NCI-H2196 (cell line): ENCODE results near the gene TOX4.
"Not testable (repeated sequence)": the region's sequence is repeated elsewhere in the genome, so short reads cannot be mapped to it uniquely, and the experiment has no call there.

Experiments
- DNase-seq: peaks from one replicate; lab custom pipeline; 2025; ENCODE audit not compliant: unreplicated experiment; lab: John Stamatoyannopoulos, UW

Gene TOX4

GRCh38 chr14:21534576-21534975 lies 57.6 kb downstream of the TOX4 start:
- DNase-seq = no peak

- DNase-seq = no peak
Observed at GRCh38 chr14:21535545-21536417, 58.8 kb downstream of the TOX4 start.

- no peak for DNase-seq
Observed at GRCh38 chr14:21536418-21537089, 59.6 kb downstream of the TOX4 start.

- no peak for DNase-seq
Observed at GRCh38 chr14:21537090-21537424, 60.1 kb downstream of the TOX4 start.

GRCh38 chr14:21539189-21539940 lies 62.4 kb downstream of the TOX4 start:
- no peak for DNase-seq

- DNase-seq = no peak
Observed at GRCh38 chr14:21541413-21542074, 64.5 kb downstream of the TOX4 start.

- no peak for DNase-seq
Observed at GRCh38 chr14:21543521-21543960, 66.5 kb downstream of the TOX4 start.

GRCh38 chr14:21543963-21544362 lies 67.0 kb downstream of the TOX4 start:
- no peak for DNase-seq

GRCh38 chr14:21544588-21544987 lies 67.6 kb downstream of the TOX4 start:
- DNase-seq = not testable (repeated sequence)
